ENCODE results near the gene SLC34A1.

Gene SLC34A1

DNA sequence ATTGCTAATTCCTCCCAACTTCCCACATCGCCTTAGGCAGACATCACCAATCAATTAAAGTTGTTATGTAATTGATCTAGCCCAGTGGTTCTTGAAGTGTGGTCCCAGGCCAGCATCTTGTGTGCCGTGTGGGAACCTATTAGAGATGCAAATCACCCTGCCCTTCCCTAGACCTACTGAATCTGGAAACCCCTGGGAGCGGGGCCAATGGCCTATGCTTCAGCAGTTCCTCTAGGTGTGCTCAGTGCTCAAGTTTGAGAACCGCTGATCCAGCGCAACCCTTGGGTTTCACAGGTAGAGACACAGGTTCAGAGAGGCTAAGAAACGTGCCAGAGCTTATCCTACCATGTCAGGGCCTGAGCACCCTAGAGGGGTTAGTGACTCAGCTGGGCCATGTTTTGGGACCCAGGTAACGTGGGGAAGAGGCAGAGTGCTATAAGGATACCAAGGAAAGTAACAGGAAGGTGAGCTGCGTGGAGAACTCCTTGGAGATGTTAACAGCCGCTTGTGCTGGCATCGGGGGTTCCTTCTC lies 4.4 kb downstream of the SLC34A1 start:
- no peak for DNase-seq

- DNase-seq: no peak
These were observed 5.3 kb downstream of the SLC34A1 start for GRCh38 chr5:177389241-177390169.

DNA sequence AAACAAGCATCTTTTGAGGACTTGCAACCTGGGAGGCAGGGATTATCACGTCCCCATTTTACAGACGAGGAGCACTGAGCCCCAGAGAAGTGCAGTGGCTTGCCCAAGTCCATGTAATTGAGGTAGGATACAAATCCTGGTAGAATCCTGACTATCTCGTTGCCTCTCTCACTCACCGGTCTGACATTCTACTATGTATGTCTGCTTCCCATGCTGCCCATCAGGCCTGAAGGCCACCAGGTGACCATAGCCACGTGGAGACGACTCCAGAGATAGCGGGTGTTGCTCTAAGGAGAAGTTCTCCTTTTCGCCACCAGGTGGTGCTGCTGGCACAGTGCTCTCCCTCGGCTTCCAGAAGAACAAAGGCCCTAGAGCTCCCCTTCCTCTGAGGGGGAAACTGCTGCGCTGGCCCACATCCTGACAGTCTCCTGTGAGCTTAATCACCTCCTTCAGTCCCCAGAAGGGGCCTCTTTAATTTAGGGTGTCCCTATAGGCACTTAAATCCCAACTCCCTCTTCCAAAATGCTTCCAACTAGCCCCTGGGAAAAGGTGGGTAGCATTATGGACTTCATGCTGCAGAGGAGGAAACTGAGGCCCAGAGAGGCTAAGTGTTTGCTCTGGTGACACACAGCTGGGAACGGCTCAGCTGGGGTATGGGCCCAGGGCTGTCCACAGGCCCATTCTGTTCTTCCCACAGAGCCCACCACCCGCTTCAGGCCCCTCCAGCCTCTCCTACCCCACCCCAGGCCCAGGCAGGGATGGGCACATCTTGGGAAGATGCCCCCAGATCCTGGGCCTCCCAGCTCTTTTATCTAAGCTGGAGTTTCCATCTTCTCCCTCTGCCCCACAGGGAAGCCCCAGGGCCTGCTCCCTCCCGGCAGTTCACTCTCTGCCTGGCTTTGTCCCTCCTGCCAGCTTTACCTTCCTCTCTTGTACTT lies 6.4 kb downstream of the SLC34A1 start:
- DNase-seq: no peak

DNA sequence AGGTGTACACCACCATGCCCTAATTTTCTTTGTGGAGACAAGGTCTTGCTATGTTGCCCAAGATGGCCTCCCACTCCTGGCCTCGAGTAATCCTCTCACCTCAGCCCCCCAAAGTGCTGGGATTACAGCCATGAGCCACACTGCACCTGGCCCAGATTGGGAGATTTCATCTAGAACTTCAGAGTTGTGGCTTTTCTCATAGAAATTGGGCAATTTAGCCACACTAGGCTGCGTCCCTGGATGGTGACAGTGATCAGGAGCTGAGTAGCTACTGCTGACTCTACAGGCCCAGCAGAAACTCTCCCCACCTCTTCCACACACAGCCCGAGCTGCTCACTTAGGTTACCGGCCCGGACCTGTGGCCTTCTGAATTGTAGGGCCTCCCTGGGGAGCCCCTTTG lies 8.5 kb downstream of the SLC34A1 start:
- DNase-seq: no peak

- DNase-seq: no peak
These were observed 9.1 kb downstream of the SLC34A1 start for GRCh38 chr5:177393206-177393765.

DNA sequence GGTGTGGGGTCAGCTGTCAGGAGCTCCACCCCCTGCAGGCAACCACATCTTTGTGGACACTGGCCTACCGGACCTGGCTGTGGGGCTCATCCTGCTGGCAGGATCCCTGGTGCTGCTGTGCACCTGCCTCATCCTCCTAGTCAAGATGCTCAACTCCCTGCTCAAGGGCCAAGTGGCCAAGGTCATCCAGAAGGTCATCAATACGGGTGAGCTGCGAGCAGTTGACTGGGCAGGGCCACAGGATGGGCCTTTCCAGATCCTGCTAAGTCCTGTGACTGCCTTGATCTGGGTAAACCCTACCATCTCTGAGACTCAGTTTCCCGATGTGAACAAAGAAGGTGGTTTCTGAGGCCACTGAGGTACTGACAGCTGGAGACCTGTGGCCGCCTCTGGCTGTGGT lies 9.8 kb downstream of the SLC34A1 start:
- no peak for DNase-seq

- DNase-seq: no peak
These were observed 11.8 kb downstream of the SLC34A1 start for GRCh38 chr5:177396078-177396477.

DNA sequence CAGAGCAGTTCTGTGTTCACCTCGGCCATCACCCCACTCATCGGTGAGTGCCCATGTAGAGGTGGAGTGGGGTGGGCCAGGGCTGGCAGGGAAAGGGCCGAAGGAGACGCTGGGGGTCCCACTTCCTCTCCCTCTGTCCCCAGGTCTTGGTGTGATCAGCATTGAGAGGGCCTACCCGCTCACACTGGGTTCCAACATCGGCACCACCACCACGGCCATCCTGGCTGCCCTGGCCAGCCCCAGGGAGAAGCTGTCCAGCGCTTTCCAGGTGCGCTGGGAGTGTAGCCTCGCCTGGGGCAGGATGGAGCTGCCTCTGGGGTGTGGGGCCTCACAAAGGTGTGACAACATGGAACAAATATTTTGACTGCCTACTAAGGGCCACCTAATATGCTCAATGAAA lies 12.6 kb downstream of the SLC34A1 start:
- no peak for DNase-seq

DNA sequence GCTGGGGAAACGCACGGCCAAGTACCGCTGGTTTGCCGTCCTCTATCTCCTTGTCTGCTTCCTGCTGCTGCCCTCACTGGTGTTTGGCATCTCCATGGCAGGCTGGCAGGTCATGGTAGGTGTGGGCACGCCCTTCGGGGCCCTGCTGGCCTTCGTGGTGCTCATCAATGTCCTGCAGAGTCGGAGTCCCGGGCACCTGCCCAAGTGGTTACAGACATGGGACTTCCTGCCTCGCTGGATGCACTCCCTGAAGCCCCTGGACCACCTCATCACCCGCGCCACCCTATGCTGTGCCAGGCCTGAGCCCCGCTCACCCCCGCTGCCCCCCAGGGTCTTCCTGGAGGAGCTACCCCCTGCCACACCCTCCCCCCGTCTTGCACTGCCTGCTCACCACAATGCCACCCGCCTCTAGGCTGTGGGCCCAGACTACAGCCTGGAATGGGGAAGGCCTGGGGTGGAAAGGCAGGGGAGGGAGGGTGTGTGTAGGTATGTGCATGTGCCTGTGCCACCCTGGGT lies 13.7 kb downstream of the SLC34A1 start:
- DNase-seq: no peak

DNA sequence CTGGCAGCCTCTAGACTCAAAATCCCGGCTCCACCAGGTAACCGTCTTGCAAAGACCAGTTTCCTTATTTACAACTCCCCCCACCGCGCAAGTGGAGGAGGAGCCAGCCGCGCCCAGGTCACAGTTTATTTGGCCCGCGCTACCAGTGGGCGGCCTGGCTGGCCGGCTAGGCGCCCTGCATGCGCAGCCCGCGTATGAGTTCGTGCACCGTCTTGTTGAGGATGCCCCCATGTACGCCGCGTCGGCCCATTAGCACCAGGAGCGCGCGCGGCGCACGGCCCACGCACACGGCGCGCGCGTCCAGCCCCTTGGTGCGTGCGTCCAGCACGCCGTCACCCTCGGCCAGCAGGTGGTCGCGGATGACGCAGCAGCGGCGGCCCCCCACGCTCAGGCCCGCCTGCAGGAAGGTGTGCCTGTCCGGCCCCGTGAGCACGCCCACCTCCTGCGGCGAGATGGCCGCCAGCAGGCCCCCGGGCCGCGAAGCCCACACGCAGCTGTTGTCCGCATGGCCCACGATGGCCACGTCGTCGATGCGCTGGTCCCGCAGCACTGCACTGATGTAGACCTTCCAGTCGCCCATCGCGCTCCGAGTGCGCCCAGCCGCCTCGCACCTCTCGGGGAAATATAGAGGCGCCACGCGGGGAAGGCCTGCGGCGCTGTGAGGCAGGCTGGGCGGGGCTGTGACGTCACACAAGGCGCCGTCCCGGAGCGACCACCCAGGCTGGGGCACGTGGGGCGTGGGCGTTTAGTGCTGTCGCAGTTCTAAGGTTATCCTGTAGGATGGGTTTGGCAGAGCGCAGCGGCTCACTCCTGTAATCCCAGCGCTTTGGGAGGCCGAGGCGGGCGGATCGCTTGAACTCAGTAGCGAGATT lies 16.0 kb downstream of the SLC34A1 start, which contains the start of gene PFN3:
Gene PFN3 (minus strand): TSS at position 665 of the 872 bp plus-strand sequence. CDS start 85 bp downstream, at position 580.
- DNase-seq: no peak

DNA sequence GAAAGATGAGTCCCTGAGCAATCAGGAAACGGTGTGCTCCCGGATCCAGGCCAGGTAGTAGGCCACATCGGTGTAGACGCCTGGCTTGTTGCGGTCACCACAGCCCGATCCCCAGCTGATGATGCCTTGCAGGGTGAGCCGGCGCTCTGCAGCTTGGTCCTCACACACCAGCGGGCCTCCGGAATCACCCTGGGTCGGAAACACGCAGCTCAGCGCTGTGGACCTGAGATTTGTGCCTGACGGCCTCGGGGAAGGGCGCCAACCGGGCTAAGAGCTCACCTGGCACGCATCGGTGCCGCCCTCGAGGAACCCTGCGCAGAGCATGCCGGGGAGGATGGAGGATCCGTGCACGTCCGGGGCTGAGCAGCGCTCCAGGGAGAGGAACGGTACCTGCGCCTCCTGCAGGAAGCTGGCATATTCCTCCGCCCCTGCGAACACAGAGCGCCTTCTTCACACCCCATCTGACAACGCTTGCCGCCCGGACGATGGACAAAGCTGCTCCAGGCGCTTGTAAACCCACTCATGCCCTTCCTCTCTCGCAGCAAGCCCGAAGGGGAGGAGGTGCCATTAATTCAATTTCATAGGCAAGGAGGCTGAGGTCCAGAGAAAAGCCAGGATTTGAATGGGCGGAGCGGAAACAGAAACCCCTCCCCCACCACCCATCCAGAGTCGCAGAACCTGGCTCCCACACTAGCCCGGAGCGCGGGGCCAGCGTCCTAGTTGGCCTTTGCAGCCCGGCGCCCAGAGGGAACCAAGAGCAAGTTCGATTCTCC lies 18.2 kb downstream of the SLC34A1 start:
- DNase-seq: no peak

DNA sequence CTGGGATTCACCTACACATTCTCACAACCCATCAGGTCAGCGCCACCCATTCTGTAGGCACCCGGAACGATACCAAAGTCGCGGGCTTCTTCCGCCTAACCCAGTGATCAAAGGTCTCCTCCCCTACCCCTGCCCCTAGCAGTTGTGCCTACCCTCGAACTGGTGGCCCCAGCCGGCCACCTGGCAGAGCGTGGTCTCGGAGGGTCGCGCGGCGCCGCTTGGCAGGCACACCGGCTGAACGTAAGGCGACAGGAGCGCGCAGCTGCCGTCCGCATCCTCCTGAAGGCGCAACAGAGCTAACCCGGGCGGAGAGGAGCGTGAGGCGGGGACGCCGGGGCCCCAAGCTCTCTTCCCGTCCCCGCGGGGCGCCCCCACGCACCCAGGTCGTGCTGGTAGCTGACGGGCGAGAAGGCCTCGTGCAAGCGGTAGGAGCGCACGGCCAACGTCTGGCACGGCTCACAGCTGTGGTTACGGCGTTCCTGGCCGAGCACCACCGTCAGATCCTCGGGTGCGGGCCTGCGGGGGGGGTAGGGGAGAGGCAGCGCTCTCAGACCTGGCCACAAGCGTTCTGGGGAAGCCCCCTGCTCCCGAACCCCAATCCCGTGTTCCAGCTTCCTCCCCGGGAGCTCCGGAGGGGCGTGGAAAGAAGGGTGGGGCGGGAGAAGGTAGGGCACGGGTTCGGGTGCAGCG lies 19.0 kb downstream of the SLC34A1 start:
- DNase-seq: peak; percentile 71

GRCh38 chr5:177403792-177404640 lies 19.8 kb downstream of the SLC34A1 start:
- DNase-seq: peak; percentile 70

GRCh38 chr5:177404641-177405179 lies 20.5 kb downstream of the SLC34A1 start:
- no peak for DNase-seq

- no peak for DNase-seq
These were observed 21.1 kb downstream of the SLC34A1 start for GRCh38 chr5:177405312-177405711.

DNA sequence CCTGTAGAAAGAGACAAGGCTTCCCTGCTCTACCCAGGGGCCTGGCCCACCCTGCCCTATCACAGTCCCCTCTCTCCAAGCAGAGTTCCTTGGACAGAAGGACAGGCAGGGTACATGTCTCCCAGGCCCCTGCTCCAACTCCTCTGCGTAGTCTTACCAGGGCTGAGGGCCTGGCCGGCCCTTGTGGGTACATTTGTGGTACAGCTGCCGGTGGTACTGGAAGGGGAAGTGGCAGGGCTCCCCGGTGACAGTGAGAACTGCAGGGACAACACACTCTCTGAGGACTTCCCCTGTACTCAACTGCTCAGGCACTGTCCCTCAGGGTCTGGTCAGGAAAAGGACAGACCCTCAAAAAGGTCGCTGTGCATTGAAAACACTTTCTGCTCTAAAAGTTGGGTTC lies 21.6 kb downstream of the SLC34A1 start:
- no peak for DNase-seq

- DNase-seq: no peak
These were observed 25.0 kb downstream of the SLC34A1 start, which contains the start of gene F12 for GRCh38 chr5:177409043-177409801. Gene F12 (minus strand): TSS chr5:177409564. CDS start chr5:177409527, 37 bp downstream.

GRCh38 chr5:177410575-177410974 lies 26.3 kb downstream of the SLC34A1 start:
- no peak for DNase-seq
